Tibial artery (tissue), 4 donors: ENCODE measurements around the gene TP53I11.

Experiments used
- DNase-seq, 2 donors: peaks; one replicate each; pipeline ENCODE4 v3.0.0-alpha.2; 2019
- H3K27ac ChIP-seq, 2 donors: fragments of 200-600 bp; sonication (generic) in 1 of 2; 1 replicate in 1 of 2; 2 replicates in 1 of 2; pipeline ENCODE4 v1.5.1; 2018 to 2019; ENCODE audit warnings: mild to moderate bottlenecking in 1 of 2
- H3K27me3 ChIP-seq, 2 donors: fragments of 200-600 bp; sonication (generic) in 1 of 2; one replicate each; pipeline versions ENCODE4 v1.5.1 to v1.6.0; 2016 to 2019
- H3K36me3 ChIP-seq, 3 donors: fragments of 200-600 bp; sonication (generic) in 2 of 3; one replicate each; pipeline ENCODE4 v1.5.1; 2016 to 2019; ENCODE audit warnings: mild to moderate bottlenecking in 2 of 3
- H3K4me1 ChIP-seq, 4 donors: fragments of 200-600 bp; sonication (generic) in 2 of 4; 1 replicate in 3 of 4; 2 replicates in 1 of 4; pipeline ENCODE4 v1.5.1; 2016 to 2019
- H3K4me3 ChIP-seq, 2 donors: fragments of 200-600 bp; sonication (generic) in 1 of 2; 1 replicate in 1 of 2; 2 replicates in 1 of 2; pipeline ENCODE4 v1.5.1; 2018 to 2019; ENCODE audit warnings: mild to moderate bottlenecking in 2 of 2
- H3K9me3 ChIP-seq, 3 donors: fragments of 200-600 bp; sonication (generic) in 1 of 3; one replicate each; pipeline ENCODE4 v1.5.1; 2016 to 2019
- CTCF ChIP-seq, 2 experiments: fragments of 200-600 bp in 1 of 2; fragments of 450-650 bp in 1 of 2; IDR thresholded peaks; one replicate each; pipeline ENCODE4 v1.5.1; 2017 to 2019; ENCODE audit warnings: antibody characterized with exemption in 2 of 2, mild to moderate bottlenecking in 1 of 2, moderate library complexity in 1 of 2
- intact Hi-C: fragments of 100-400 bp; cut with DNase I; formaldehyde crosslinking; loops from one replicate; pipeline ENCODE4 v1.15.0; 2023; ENCODE audit warnings: low total_unique reads

The TP53I11 gene

GRCh38 chr11:44949160-44950030 is 1.3 kb downstream of the TP53I11 start:
- no peak for DNase-seq
- intact Hi-C loops, result loop anchor here (5.0 to 10.0 kb wide), 2 partner anchors 148 to 385 kb away; no protein-coding TSS in a partner anchor
- peak; percentile 43 to 48 for TF ChIP-seq CTCF (IDR thresholded peaks at IDR 0.05)

GRCh38 chr11:44948155-44948554 is 2.5 kb downstream of the TP53I11 start:
- Histone ChIP-seq H3K36me3 (peaks cover 0 to 6% (median 0%) of the 10 kb centered on the region in 3 donors), H3K9me3 (no peaks in the 10 kb centered on the region), H3K27ac (no peak overlapping the region), H3K4me1 (peaks cover 0 to 38% (median 25%) of the 10 kb centered on the region in 4 donors), H3K27me3 (no peaks in the 10 kb centered on the region), H3K4me3 (no peak overlapping the region)
- DNase-seq, result no peak
- intact Hi-C loops, result loop anchor here (5.0 to 10.0 kb wide), 2 partner anchors 149 to 387 kb away; no protein-coding TSS in a partner anchor
- no peak for TF ChIP-seq CTCF (IDR thresholded peaks at IDR 0.05)

More at GRCh38 chr11:44949160-44950030, 1.3 kb downstream of the TP53I11 start:
- Histone ChIP-seq H3K4me1 (peaks cover 0 to 36% (median 24%) of the 10 kb centered on the region in 4 donors), H3K4me3 (peak overlapping the region; percentile 76 to 78), H3K9me3 (no peaks in the 10 kb centered on the region), H3K27ac (peak overlapping the region; percentile 69 to 73), H3K36me3 (peaks cover 0 to 6% (median 0%) of the 10 kb centered on the region in 3 donors), H3K27me3 (no peaks in the 10 kb centered on the region)

GRCh38 chr11:44947114-44947513 is 3.6 kb downstream of the TP53I11 start:
- H3K4me1 ChIP-seq, result peaks cover 0 to 43% (median 25%) of the 10 kb centered on the region in 4 donors
- peak overlapping the region in 1 of 2 donors; percentile 6 for H3K27ac ChIP-seq
- H3K4me3 ChIP-seq, result no peak overlapping the region
- H3K36me3 ChIP-seq, result peaks cover 0 to 6% (median 0%) of the 10 kb centered on the region in 3 donors
- H3K9me3 ChIP-seq, result no peaks in the 10 kb centered on the region
- no peak for DNase-seq
- intact Hi-C loops, result loop anchor here (5.0 to 10.0 kb wide), 2 partner anchors 150 to 388 kb away; no protein-coding TSS in a partner anchor
- H3K27me3 ChIP-seq, result no peaks in the 10 kb centered on the region
- no peak for TF ChIP-seq CTCF (IDR thresholded peaks at IDR 0.05)

- H3K36me3 ChIP-seq, result peaks cover 0 to 6% (median 0%) of the 10 kb centered on the region in 3 donors
- no peak overlapping the region for H3K27ac ChIP-seq
- H3K27me3 ChIP-seq, result no peaks in the 10 kb centered on the region
- peak; percentile 87 to 92 for DNase-seq
- no peaks in the 10 kb centered on the region for H3K9me3 ChIP-seq
- TF ChIP-seq CTCF (IDR thresholded peaks at IDR 0.05), result no peak
- peaks cover 0 to 51% (median 29%) of the 10 kb centered on the region in 4 donors for H3K4me1 ChIP-seq
- no peak overlapping the region for H3K4me3 ChIP-seq
- intact Hi-C loops, result loop anchor here (5.0 to 10.0 kb wide), 2 partner anchors 151 to 389 kb away; no protein-coding TSS in a partner anchor
Measured at GRCh38 chr11:44946263-44946662, 4.4 kb downstream of the TP53I11 start.

- H3K4me3 ChIP-seq, result no peak overlapping the region
- intact Hi-C loops, result loop anchor here (5.0 to 10.0 kb wide), 2 partner anchors 152 to 389 kb away; no protein-coding TSS in a partner anchor
- H3K27ac ChIP-seq, result no peak overlapping the region
- peak in 1 of 2 donors; percentile 37 for DNase-seq
- peaks cover 0 to 6% (median 0%) of the 10 kb centered on the region in 3 donors for H3K36me3 ChIP-seq
- no peak for TF ChIP-seq CTCF (IDR thresholded peaks at IDR 0.05)
- no peaks in the 10 kb centered on the region for H3K27me3 ChIP-seq
- H3K9me3 ChIP-seq, result no peaks in the 10 kb centered on the region
- H3K4me1 ChIP-seq, result peaks cover 0 to 48% (median 29%) of the 10 kb centered on the region in 4 donors
Measured at GRCh38 chr11:44945666-44946065, 5.0 kb downstream of the TP53I11 start.
